Breast epithelium (tissue), 3 donors: ENCODE measurements around the gene RERE.

Experiments used
- POLR2A ChIP-seq: fragments of 450-650 bp; IDR thresholded peaks from one replicate; pipeline ENCODE4 v1.6.1; 2016; ENCODE audit warnings: antibody characterized with exemption, mild to moderate bottlenecking, moderate library complexity
- TF ChIP-seq, protein P1 (sequence below), 3 donors: fragments of 450-650 bp; IDR thresholded peaks; one replicate each; pipeline ENCODE4 v1.5.1; 2016 to 2017; ENCODE audit warnings: antibody characterized with exemption in 3 of 3, mild to moderate bottlenecking in 3 of 3, moderate library complexity in 3 of 3

- TF ChIP-seq, protein P1, sequence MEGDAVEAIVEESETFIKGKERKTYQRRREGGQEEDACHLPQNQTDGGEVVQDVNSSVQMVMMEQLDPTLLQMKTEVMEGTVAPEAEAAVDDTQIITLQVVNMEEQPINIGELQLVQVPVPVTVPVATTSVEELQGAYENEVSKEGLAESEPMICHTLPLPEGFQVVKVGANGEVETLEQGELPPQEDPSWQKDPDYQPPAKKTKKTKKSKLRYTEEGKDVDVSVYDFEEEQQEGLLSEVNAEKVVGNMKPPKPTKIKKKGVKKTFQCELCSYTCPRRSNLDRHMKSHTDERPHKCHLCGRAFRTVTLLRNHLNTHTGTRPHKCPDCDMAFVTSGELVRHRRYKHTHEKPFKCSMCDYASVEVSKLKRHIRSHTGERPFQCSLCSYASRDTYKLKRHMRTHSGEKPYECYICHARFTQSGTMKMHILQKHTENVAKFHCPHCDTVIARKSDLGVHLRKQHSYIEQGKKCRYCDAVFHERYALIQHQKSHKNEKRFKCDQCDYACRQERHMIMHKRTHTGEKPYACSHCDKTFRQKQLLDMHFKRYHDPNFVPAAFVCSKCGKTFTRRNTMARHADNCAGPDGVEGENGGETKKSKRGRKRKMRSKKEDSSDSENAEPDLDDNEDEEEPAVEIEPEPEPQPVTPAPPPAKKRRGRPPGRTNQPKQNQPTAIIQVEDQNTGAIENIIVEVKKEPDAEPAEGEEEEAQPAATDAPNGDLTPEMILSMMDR (IDR thresholded peaks at IDR 0.05), result no peak
- no peak for TF ChIP-seq POLR2A
Observed at GRCh38 chr1:8378178-8378577, 439.3 kb downstream of the RERE start.
